Neural crest cell (in vitro differentiated cells): ENCODE results near the gene F2. TPM values are rescaled to one million over a fixed set of nuclear protein-coding genes. Genes with fewer than 3 reads are reported as not detected.

ENCODE experiments used
- DNase-seq: peaks from one replicate; pipeline ENCODE4 v3.0.0; 2021; ENCODE audit warnings: low read depth, mixed read lengths, low spot score
- H3K27ac Mint-ChIP-seq: one replicate; pipeline ENCODE4 v1.8.0; 2021; ENCODE audit warnings: mild to moderate bottlenecking, mixed read lengths; ENCODE audit not compliant: unreplicated experiment
- H3K27me3 Mint-ChIP-seq: 2 replicates; pipeline ENCODE4 v1.8.0; 2021; ENCODE audit warnings: low read depth, mild to moderate bottlenecking, mixed read lengths
- H3K36me3 Mint-ChIP-seq: 2 replicates; pipeline ENCODE4 v1.8.0; 2021; ENCODE audit warnings: low read depth, mild to moderate bottlenecking, mixed read lengths
- H3K4me1 Mint-ChIP-seq: 2 replicates; pipeline ENCODE4 v1.8.0; 2021; ENCODE audit warnings: mixed read lengths
- H3K4me3 Mint-ChIP-seq: one replicate; pipeline ENCODE4 v1.8.0; 2021; ENCODE audit warnings: mild to moderate bottlenecking, mixed read lengths
- H3K9me3 Mint-ChIP-seq: 2 replicates; pipeline ENCODE4 v1.8.0; 2021; ENCODE audit warnings: mixed read lengths
- CTCF ChIP-seq: fragments of 200-600 bp; sonication (generic); conservative IDR thresholded peaks from 2 replicates; pipeline ENCODE4 v1.5.0; 2021; ENCODE audit warnings: antibody characterized with exemption, mild to moderate bottlenecking
- total RNA-seq: library from RNA; stranded (reverse); gene quantifications from 2 replicates; pipeline ENCODE4 v1.2.1, GENCODE V29; 2021

Gene F2
- total RNA-seq, 1 donor from 2014 or later, result not detected

- Mint-ChIP-seq H3K27ac (no peak overlapping the region), H3K4me1 (no peaks in the 10 kb centered on the region), H3K4me3 (no peak overlapping the region), H3K9me3 (no peaks in the 10 kb centered on the region), H3K27me3 (no peaks in the 10 kb centered on the region), H3K36me3 (peaks cover 33% of the 10 kb centered on the region)
- DNase-seq, result no peak
- TF ChIP-seq CTCF, result no peak
These were observed 36.9 kb downstream of the F2 start for GRCh38 chr11:46755962-46756361.

DNA sequence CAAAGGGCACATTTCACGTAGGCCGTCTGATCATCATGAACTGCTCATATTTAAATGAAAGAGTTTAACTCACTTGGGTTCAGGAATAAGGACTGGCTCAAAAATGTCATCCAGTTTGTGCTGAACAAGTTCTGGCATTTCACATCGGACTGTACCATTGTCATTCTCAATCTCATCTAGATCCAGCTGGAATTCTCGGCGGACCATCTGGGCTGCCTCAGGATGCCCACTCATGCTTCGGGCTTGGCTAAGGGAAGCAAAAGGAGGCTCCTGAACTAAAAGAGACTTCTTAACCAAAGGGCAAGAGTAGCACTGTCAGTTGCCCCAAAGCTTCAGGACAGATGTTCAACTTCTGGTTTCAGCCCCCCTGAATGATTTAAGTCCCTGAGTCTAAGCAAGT, 40.2 kb downstream of the F2 start:
- H3K9me3 Mint-ChIP-seq, result no peaks in the 10 kb centered on the region
- no peak overlapping the region for H3K4me3 Mint-ChIP-seq
- no peaks in the 10 kb centered on the region for H3K4me1 Mint-ChIP-seq
- no peak for DNase-seq
- TF ChIP-seq CTCF, result no peak
- H3K27me3 Mint-ChIP-seq, result no peaks in the 10 kb centered on the region
- peaks cover 35% of the 10 kb centered on the region for H3K36me3 Mint-ChIP-seq
- no peak overlapping the region for H3K27ac Mint-ChIP-seq

GRCh38 chr11:46760429-46761128, 41.6 kb downstream of the F2 start:
- Mint-ChIP-seq H3K27me3 (no peaks in the 10 kb centered on the region), H3K4me1 (no peaks in the 10 kb centered on the region)

GRCh38 chr11:46761807-46762206, 42.8 kb downstream of the F2 start:
- H3K27me3 Mint-ChIP-seq, result no peaks in the 10 kb centered on the region
- no peaks in the 10 kb centered on the region for H3K9me3 Mint-ChIP-seq
- H3K4me3 Mint-ChIP-seq, result no peak overlapping the region
- no peak for DNase-seq
- no peaks in the 10 kb centered on the region for H3K4me1 Mint-ChIP-seq
- peaks cover 27% of the 10 kb centered on the region for H3K36me3 Mint-ChIP-seq
- H3K27ac Mint-ChIP-seq, result no peak overlapping the region
- no peak for TF ChIP-seq CTCF

More at GRCh38 chr11:46760429-46761128, 41.6 kb downstream of the F2 start:
- Mint-ChIP-seq H3K36me3 (peaks cover 32% of the 10 kb centered on the region), H3K4me3 (no peak overlapping the region), H3K27ac (no peak overlapping the region), H3K9me3 (no peaks in the 10 kb centered on the region)
- no peak for DNase-seq
- TF ChIP-seq CTCF, result no peak

DNA sequence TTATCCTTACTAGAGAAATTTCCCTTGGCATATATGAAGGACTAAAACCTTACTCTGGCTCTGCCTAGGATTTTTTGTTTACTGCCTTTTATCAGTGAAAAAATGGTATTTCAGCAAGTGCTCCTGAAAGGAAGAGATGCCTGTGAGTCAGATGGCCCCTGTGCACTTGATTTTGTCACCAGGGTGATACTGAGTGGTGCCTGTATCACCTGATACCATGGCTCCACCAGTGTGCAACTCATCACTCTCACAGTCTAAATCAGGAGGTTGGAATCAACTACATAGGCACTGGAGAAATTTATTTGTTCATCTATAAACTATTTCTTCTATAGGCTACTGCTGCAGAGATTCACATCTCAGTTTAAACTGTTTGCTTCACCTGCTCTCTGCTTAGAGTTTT, 43.2 kb downstream of the F2 start:
- Mint-ChIP-seq H3K27ac (no peak overlapping the region), H3K9me3 (no peaks in the 10 kb centered on the region), H3K27me3 (no peaks in the 10 kb centered on the region), H3K36me3 (peaks cover 27% of the 10 kb centered on the region), H3K4me3 (no peak overlapping the region), H3K4me1 (no peaks in the 10 kb centered on the region)
- no peak for DNase-seq
- TF ChIP-seq CTCF, result no peak
